Upper lobe of right lung (tissue), 1 donor: ENCODE results near the gene UBAC2. TPM values are rescaled to one million over a fixed set of nuclear protein-coding genes. Genes with fewer than 3 reads are reported as not detected.

ENCODE experiments used
- ATAC-seq: fragments of 200-7000 bp; cut with Tn5 transposase; one replicate; pipeline ENCODE4 v1.9.1; 2020; ENCODE audit warnings: mild to moderate bottlenecking, moderate library complexity
- DNase-seq: peaks from one replicate; pipeline ENCODE4 v3.0.0-alpha.2; 2020
- H3K27ac ChIP-seq: fragments of 200-600 bp; one replicate; pipeline ENCODE4 v1.8.0; 2022
- H3K27me3 ChIP-seq: fragments of 200-600 bp; one replicate; pipeline ENCODE4 v1.8.0; 2022; ENCODE audit warnings: mild to moderate bottlenecking
- H3K36me3 ChIP-seq: fragments of 200-600 bp; one replicate; pipeline ENCODE4 v1.8.0; 2022
- H3K4me1 ChIP-seq: fragments of 200-600 bp; one replicate; pipeline ENCODE4 v1.8.0; 2022
- H3K4me3 ChIP-seq: fragments of 200-600 bp; one replicate; pipeline ENCODE4 v1.8.0; 2022; ENCODE audit warnings: mild to moderate bottlenecking
- H3K9me3 ChIP-seq: fragments of 200-600 bp; one replicate; pipeline ENCODE4 v1.8.0; 2022
- CTCF ChIP-seq: fragments of 200-600 bp; IDR thresholded peaks from one replicate; pipeline ENCODE4 v1.8.0; 2022; ENCODE audit warnings: antibody characterized with exemption
- intact Hi-C: fragments of 100-400 bp; cut with DNase I; formaldehyde crosslinking; loops from one replicate; pipeline ENCODE4 v1.11.0; 2022
- total RNA-seq: library from RNA; stranded (reverse); fragmentation: NEBNext Ultra II Directional; extraction: Animal tissue kit (Norgen Biotek cat#: 25700); gene quantifications from one replicate; pipeline ENCODE4 v1.2.1, GENCODE V29; 2021
- donor health status: DM: no; HTN: yes; CAD: no; lungs with severe emphysema.

Gene UBAC2
- total RNA-seq, 1 donor from 2014 or later, result 50.2 TPM

GRCh38 chr13:99217461-99218110 is 16.9 kb downstream of the UBAC2 start:
- ATAC-seq (peak; percentile 10), DNase-seq (no peak)
- Histone ChIP-seq H3K4me1 (peaks cover 39% of the 10 kb centered on the region), H3K9me3 (no peaks in the 10 kb centered on the region), H3K27ac (no peak overlapping the region), H3K36me3 (no peaks in the 10 kb centered on the region), H3K27me3 (no peaks in the 10 kb centered on the region), H3K4me3 (no peak overlapping the region)
- TF ChIP-seq CTCF, result no peak
- intact Hi-C loops, result no loop called here

- intact Hi-C loops, result no loop called here
- Histone ChIP-seq H3K4me3 (no peak overlapping the region), H3K4me1 (peaks cover 39% of the 10 kb centered on the region), H3K27ac (no peak overlapping the region), H3K9me3 (no peaks in the 10 kb centered on the region), H3K27me3 (no peaks in the 10 kb centered on the region), H3K36me3 (no peaks in the 10 kb centered on the region)
- no peak for TF ChIP-seq CTCF
- ATAC-seq, result no peak
- DNase-seq, result no peak
Measured at GRCh38 chr13:99218126-99218525, 17.5 kb downstream of the UBAC2 start.

- intact Hi-C loops, result no loop called here
- DNase-seq (no peak), ATAC-seq (peak; percentile 36)
- Histone ChIP-seq H3K36me3 (no peaks in the 10 kb centered on the region), H3K9me3 (no peaks in the 10 kb centered on the region), H3K4me3 (no peak overlapping the region), H3K4me1 (peaks cover 40% of the 10 kb centered on the region), H3K27me3 (no peaks in the 10 kb centered on the region), H3K27ac (no peak overlapping the region)
- no peak for TF ChIP-seq CTCF
Measured at GRCh38 chr13:99218545-99218944, 17.9 kb downstream of the UBAC2 start.

- H3K4me3 ChIP-seq, result no peak overlapping the region
- no peak for TF ChIP-seq CTCF
- DNase-seq (no peak), ATAC-seq (peak; percentile 46)
- H3K9me3 ChIP-seq, result no peaks in the 10 kb centered on the region
- H3K27ac ChIP-seq, result no peak overlapping the region
- H3K4me1 ChIP-seq, result peaks cover 43% of the 10 kb centered on the region
- intact Hi-C loops, result no loop called here
- no peaks in the 10 kb centered on the region for H3K27me3 ChIP-seq
- H3K36me3 ChIP-seq, result no peaks in the 10 kb centered on the region
Measured at GRCh38 chr13:99218969-99219368, 18.3 kb downstream of the UBAC2 start.

- Histone ChIP-seq H3K27ac (no peak overlapping the region), H3K4me3 (no peak overlapping the region)
Measured at GRCh38 chr13:99220199-99220935, 19.7 kb downstream of the UBAC2 start.

More at GRCh38 chr13:99220199-99220935, 19.7 kb downstream of the UBAC2 start:
- Histone ChIP-seq H3K36me3 (no peaks in the 10 kb centered on the region), H3K27me3 (no peaks in the 10 kb centered on the region), H3K4me1 (peaks cover 46% of the 10 kb centered on the region), H3K9me3 (no peaks in the 10 kb centered on the region)
- ATAC-seq (no peak), DNase-seq (no peak)
- TF ChIP-seq CTCF, result no peak
- intact Hi-C loops, result no loop called here
